Left ventricle myocardium inferior (tissue), 1 donor: Measurements from ENCODE around the gene CFAP119. TPM values are rescaled to one million over a fixed set of nuclear protein-coding genes. Genes with fewer than 3 reads are reported as not detected.

Source experiments
- DNase-seq: peaks from one replicate; pipeline ENCODE4 v3.0.0-alpha.2; 2020
- H3K27ac ChIP-seq: fragments of 200-600 bp; replicated peaks from 2 replicates; pipeline ENCODE4 v1.8.0; 2021
- H3K27me3 ChIP-seq: fragments of 200-600 bp; 2 replicates; pipeline ENCODE4 v1.8.0; 2021; ENCODE audit warnings: low read depth
- H3K36me3 ChIP-seq: fragments of 200-600 bp; 2 replicates; pipeline ENCODE4 v1.8.0; 2021
- H3K4me1 ChIP-seq: fragments of 200-600 bp; 2 replicates; pipeline ENCODE4 v1.8.0; 2021
- H3K4me3 ChIP-seq: fragments of 200-600 bp; 2 replicates; pipeline ENCODE4 v1.8.0; 2021; ENCODE audit warnings: mild to moderate bottlenecking, moderate library complexity
- H3K9me3 ChIP-seq: fragments of 200-600 bp; replicated peaks from 2 replicates; pipeline ENCODE4 v1.8.0; 2021
- intact Hi-C: fragments of 100-400 bp; cut with micrococcal nuclease; formaldehyde crosslinking; loops from one replicate; pipeline ENCODE4 v1.11.0; 2022
- total RNA-seq: library from RNA; stranded (reverse); fragmentation: NEBNext Ultra II Directional; extraction: Animal tissue kit (Norgen Biotek cat#: 25700); gene quantifications from one replicate; pipeline ENCODE4 v1.2.1, GENCODE V29; 2021
- TF ChIP-seq, protein P1 (sequence below): fragments of 200-600 bp; IDR thresholded peaks from 2 replicates; pipeline ENCODE4 v1.8.0; 2021; ENCODE audit warnings: antibody characterized with exemption, mild to moderate bottlenecking, borderline replicate concordance
- donor health status: DM: no; HTN: yes; CAD: no; lungs with severe emphysema.

CFAP119 gene
- total RNA-seq, 1 donor from 2014 or later: 0.69 TPM

- Histone ChIP-seq H3K9me3 (no peaks in the 10 kb centered on the region), H3K4me3 (peak overlapping the region; percentile 92), H3K27ac (peak overlapping the region; percentile 83), H3K36me3 (peaks cover 45% of the 10 kb centered on the region), H3K4me1 (peaks cover 21% of the 10 kb centered on the region), H3K27me3 (no peaks in the 10 kb centered on the region)
- no peak for DNase-seq
- intact Hi-C loops: no loop called here
- TF ChIP-seq, protein P1, sequence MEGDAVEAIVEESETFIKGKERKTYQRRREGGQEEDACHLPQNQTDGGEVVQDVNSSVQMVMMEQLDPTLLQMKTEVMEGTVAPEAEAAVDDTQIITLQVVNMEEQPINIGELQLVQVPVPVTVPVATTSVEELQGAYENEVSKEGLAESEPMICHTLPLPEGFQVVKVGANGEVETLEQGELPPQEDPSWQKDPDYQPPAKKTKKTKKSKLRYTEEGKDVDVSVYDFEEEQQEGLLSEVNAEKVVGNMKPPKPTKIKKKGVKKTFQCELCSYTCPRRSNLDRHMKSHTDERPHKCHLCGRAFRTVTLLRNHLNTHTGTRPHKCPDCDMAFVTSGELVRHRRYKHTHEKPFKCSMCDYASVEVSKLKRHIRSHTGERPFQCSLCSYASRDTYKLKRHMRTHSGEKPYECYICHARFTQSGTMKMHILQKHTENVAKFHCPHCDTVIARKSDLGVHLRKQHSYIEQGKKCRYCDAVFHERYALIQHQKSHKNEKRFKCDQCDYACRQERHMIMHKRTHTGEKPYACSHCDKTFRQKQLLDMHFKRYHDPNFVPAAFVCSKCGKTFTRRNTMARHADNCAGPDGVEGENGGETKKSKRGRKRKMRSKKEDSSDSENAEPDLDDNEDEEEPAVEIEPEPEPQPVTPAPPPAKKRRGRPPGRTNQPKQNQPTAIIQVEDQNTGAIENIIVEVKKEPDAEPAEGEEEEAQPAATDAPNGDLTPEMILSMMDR: no peak
Observed at GRCh38 chr16:30748634-30749445, 13.0 kb downstream of the CFAP119 start.

GRCh38 chr16:30747799-30748633 lies 13.8 kb downstream of the CFAP119 start, which contains the start of gene PHKG2:
Gene PHKG2, plus strand, starts transcription at chr16:30748425. Its CDS starts 396 bp downstream, at chr16:30748821.
- peaks cover 21% of the 10 kb centered on the region for H3K4me1 ChIP-seq
- peak within 1 kb of the TSS; percentile 83 for H3K27ac ChIP-seq
- H3K27me3 ChIP-seq: no peaks in the 10 kb centered on the region
- intact Hi-C loops: no loop called here
- no peaks in the 10 kb centered on the region for H3K9me3 ChIP-seq
- peak within 1 kb of the TSS; percentile 92 for H3K4me3 ChIP-seq
- peak; percentile 100 for DNase-seq
- TF ChIP-seq, protein P1: no peak
- peaks cover 37% of the 10 kb centered on the region for H3K36me3 ChIP-seq

DNA sequence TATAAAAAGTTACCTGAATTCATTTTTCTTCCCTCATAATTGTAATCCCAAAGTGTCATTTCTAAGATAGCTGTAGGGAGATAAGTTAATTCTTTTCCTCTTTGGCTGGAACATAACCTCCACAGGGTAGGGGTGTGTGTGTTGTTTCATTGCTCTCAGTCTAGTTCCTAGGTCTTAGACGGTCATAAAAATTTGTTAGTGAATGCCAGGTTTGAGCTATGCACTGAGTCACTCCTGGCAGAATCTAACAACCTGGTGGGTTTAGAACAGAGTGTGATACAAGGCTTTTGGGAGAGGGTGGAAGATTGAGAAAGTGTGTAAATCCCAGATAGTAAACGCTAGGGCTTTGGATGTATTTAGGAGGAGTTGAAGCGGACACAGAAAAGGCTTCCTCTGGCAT lies 14.5 kb downstream of the CFAP119 start:
- no peak for DNase-seq
- intact Hi-C loops: no loop called here
- Histone ChIP-seq H3K36me3 (peaks cover 30% of the 10 kb centered on the region), H3K9me3 (no peaks in the 10 kb centered on the region), H3K27me3 (no peaks in the 10 kb centered on the region), H3K4me1 (peaks cover 21% of the 10 kb centered on the region), H3K27ac (peak overlapping the region; percentile 83), H3K4me3 (peak overlapping the region; percentile 92)
- TF ChIP-seq, protein P1: no peak

- Histone ChIP-seq H3K9me3 (no peaks in the 10 kb centered on the region), H3K4me3 (no peak overlapping the region), H3K27me3 (no peaks in the 10 kb centered on the region), H3K27ac (no peak overlapping the region), H3K36me3 (peaks cover 24% of the 10 kb centered on the region), H3K4me1 (peaks cover 26% of the 10 kb centered on the region)
- no peak for DNase-seq
- TF ChIP-seq, protein P1: no peak
- intact Hi-C loops: no loop called here
Observed at GRCh38 chr16:30746638-30747175, 15.2 kb downstream of the CFAP119 start.

DNA sequence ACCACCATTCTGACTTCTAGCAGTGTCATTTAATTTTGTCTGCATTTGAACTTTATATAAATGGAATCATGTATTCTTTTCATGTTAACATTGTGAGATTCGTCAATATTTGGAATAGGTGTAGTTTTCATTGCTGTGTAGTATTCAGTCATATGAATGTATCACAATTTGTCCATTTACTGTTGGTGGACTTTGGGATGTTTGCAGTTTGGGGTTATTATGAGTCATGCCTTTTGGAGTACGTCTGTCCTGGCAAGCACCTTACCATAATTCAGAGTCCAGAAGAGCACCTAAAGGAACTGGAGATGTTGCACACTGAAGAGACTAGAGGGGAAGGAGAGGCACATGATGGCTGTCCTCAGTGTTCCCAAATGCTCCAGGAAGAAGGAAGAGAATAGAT lies 16.8 kb downstream of the CFAP119 start:
- intact Hi-C loops: no loop called here
- Histone ChIP-seq H3K27ac (peak overlapping the region; percentile 74), H3K4me1 (peaks cover 43% of the 10 kb centered on the region), H3K27me3 (no peaks in the 10 kb centered on the region), H3K4me3 (no peak overlapping the region), H3K9me3 (no peaks in the 10 kb centered on the region), H3K36me3 (peaks cover 12% of the 10 kb centered on the region)
- no peak for DNase-seq
- TF ChIP-seq, protein P1: no peak
